Right lobe of liver (tissue), 4 donors: ENCODE data around the gene TSHZ3.

Experiments
- CTCF ChIP-seq, 4 donors: fragments of 200-600 bp in 3 of 4; fragments of 450-650 bp in 1 of 4; IDR thresholded peaks; one replicate each; pipeline versions ENCODE4 v1.5.1 to v1.8.0; 2016 to 2022; ENCODE audit warnings: antibody characterized with exemption in 4 of 4, mild to moderate bottlenecking in 2 of 4
- POLR2A ChIP-seq: fragments of 450-650 bp; IDR thresholded peaks from one replicate; pipeline ENCODE4 v1.6.1; 2017; ENCODE audit warnings: antibody characterized with exemption, mild to moderate bottlenecking
- donor health status: DM: no; HTN: no; CAD: no.
- donor health status: DM: no; HTN: no; CAD: no.
- donor health status: DM: no; HTN: yes; CAD: no.

GRCh38 chr19:31330761-31331160 lies 18.5 kb downstream of the TSHZ3 start:
- no peak for TF ChIP-seq CTCF (IDR thresholded peaks at IDR 0.05)
- TF ChIP-seq POLR2A = no peak
